Activated naive CD8-positive, alpha-beta T cell treated with anti-CD3 and anti-CD28 coated beads, Interleukin-2, amount 50 U/mL, for 24 hours (primary cell): ENCODE measurements around the gene ZC3H12A.

ENCODE experiments used
- ATAC-seq: fragments of 150-1000 bp; cut with Tn5 transposase; one replicate; pipeline ENCODE4 v1.10.0; 2021
- DNase-seq: peaks from one replicate; pipeline ENCODE4 v3.0.0; 2021
- H3K27ac Mint-ChIP-seq: one replicate; pipeline ENCODE4 v1.8.0; 2021; ENCODE audit warnings: mild to moderate bottlenecking, mixed read lengths
- H3K27me3 Mint-ChIP-seq: one replicate; pipeline ENCODE4 v1.8.0; 2021; ENCODE audit warnings: mixed read lengths
- H3K36me3 Mint-ChIP-seq: one replicate; pipeline ENCODE4 v1.8.0; 2021; ENCODE audit warnings: low read depth, mixed read lengths
- H3K4me1 Mint-ChIP-seq: one replicate; pipeline ENCODE4 v1.8.0; 2021; ENCODE audit warnings: mixed read lengths
- H3K4me3 Mint-ChIP-seq: one replicate; pipeline ENCODE4 v1.8.0; 2021; ENCODE audit warnings: mild to moderate bottlenecking, moderate library complexity, mixed read lengths
- H3K9me3 Mint-ChIP-seq: one replicate; pipeline ENCODE4 v1.8.0; 2021; ENCODE audit warnings: mixed read lengths

ZC3H12A gene

GRCh38 chr1:37479255-37480124, 5.1 kb downstream of the ZC3H12A start:
- Mint-ChIP-seq H3K36me3 (peaks cover 76% of the 10 kb centered on the region), H3K4me3 (peak overlapping the region; percentile 98), H3K27ac (peak overlapping the region; percentile 98), H3K9me3 (no peaks in the 10 kb centered on the region), H3K4me1 (peaks cover 41% of the 10 kb centered on the region), H3K27me3 (no peaks in the 10 kb centered on the region)
- peak; percentile 91 for DNase-seq
- peak; percentile 35 for ATAC-seq

DNA sequence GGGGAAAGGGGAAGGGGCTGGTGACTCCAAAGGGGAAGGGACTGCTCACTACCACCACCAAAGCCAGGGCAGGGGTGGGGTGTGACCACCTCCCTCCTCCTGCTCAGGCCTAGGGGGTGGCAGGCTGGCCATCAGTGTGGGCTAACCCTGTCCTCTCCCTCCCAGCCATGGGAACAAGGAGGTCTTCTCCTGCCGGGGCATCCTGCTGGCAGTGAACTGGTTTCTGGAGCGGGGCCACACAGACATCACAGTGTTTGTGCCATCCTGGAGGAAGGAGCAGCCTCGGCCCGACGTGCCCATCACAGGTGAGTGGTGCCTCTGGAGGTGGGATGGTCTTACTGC, 5.7 kb downstream of the ZC3H12A start:
- peaks cover 40% of the 10 kb centered on the region for H3K4me1 Mint-ChIP-seq
- ATAC-seq: no peak
- peak overlapping the region; percentile 98 for H3K27ac Mint-ChIP-seq
- DNase-seq: no peak
- peak overlapping the region; percentile 98 for H3K4me3 Mint-ChIP-seq
- no peaks in the 10 kb centered on the region for H3K27me3 Mint-ChIP-seq
- H3K36me3 Mint-ChIP-seq: peaks cover 74% of the 10 kb centered on the region
- no peaks in the 10 kb centered on the region for H3K9me3 Mint-ChIP-seq

- Mint-ChIP-seq H3K36me3 (peaks cover 67% of the 10 kb centered on the region), H3K4me1 (peaks cover 38% of the 10 kb centered on the region), H3K27me3 (no peaks in the 10 kb centered on the region), H3K9me3 (no peaks in the 10 kb centered on the region), H3K4me3 (peak overlapping the region; percentile 98), H3K27ac (peak overlapping the region; percentile 98)
- DNase-seq: no peak
- no peak for ATAC-seq
Observed at GRCh38 chr1:37480581-37481288, 6.4 kb downstream of the ZC3H12A start.

GRCh38 chr1:37481289-37482003, 7.1 kb downstream of the ZC3H12A start:
- peaks cover 61% of the 10 kb centered on the region for H3K36me3 Mint-ChIP-seq
- H3K4me1 Mint-ChIP-seq: peaks cover 40% of the 10 kb centered on the region
- DNase-seq (no peak), ATAC-seq (no peak)
- no peaks in the 10 kb centered on the region for H3K9me3 Mint-ChIP-seq
- H3K27me3 Mint-ChIP-seq: no peaks in the 10 kb centered on the region
- peak overlapping the region; percentile 98 for H3K27ac Mint-ChIP-seq
- H3K4me3 Mint-ChIP-seq: peak overlapping the region; percentile 98

DNA sequence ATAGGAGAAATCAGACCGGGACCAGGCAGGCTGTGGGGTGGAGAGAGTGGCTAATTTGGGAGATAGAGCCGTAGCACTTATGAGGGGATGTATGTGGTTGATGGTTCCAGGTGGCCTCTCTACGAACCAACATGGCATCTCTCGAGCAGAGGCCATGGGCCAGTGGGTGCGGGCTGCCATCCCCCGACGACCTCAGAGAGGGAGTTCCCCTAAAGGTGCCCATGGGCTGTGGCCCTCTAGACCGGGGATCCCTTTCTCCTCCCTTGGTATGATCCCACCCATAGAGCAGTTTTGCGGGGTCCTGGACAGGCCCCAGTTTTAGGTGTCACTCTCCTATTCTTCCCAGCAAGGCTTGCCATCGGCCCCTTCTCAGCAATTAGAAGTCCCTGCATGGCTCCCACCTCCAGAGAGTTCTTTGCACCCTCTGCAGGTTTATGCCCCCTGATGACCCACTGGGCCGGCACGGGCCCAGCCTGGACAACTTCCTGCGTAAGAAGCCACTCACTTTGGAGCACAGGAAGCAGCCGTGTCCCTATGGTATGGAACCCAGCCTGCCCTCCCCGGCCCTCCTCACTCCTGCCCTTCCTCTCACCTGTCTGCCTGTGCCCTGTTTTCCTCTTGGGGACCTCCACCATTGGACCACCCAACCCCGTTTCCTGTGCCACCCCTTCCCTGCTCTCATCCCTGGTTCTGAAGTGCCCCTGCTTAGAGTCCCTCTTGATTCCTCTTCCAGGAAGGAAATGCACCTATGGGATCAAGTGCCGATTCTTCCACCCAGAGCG, 7.8 kb downstream of the ZC3H12A start:
- Mint-ChIP-seq H3K36me3 (peaks cover 54% of the 10 kb centered on the region), H3K4me3 (peak overlapping the region; percentile 98), H3K27ac (peak overlapping the region; percentile 98), H3K4me1 (peaks cover 47% of the 10 kb centered on the region), H3K27me3 (no peaks in the 10 kb centered on the region), H3K9me3 (no peaks in the 10 kb centered on the region)
- ATAC-seq (no peak), DNase-seq (no peak)

- Mint-ChIP-seq H3K27ac (peak overlapping the region; percentile 98), H3K9me3 (no peaks in the 10 kb centered on the region), H3K4me3 (peak overlapping the region; percentile 40), H3K4me1 (peaks cover 48% of the 10 kb centered on the region), H3K27me3 (no peaks in the 10 kb centered on the region), H3K36me3 (peaks cover 47% of the 10 kb centered on the region)
- DNase-seq (no peak), ATAC-seq (no peak)
Observed at GRCh38 chr1:37482796-37483744, 8.7 kb downstream of the ZC3H12A start.

DNA sequence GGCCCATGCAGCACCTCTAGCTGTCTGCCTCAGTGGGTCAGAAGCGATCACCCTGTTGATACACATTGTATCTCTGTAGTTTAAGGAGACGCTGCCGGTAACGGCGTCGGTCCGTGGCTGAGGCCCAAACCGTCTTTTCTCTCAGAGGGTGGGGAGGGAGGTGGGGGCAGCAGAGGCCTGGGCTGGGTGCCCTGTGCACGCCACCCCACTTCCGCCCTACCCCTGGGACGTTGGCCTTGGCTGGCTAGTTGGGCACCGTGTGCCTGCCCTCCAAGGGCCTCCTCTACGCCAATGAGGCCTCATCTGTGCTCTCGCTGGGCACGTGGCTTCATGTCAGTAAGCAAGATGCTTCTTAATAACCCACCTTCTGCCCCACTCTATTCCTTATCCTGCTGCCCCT, 9.4 kb downstream of the ZC3H12A start:
- Mint-ChIP-seq H3K4me1 (peaks cover 43% of the 10 kb centered on the region), H3K9me3 (no peaks in the 10 kb centered on the region), H3K4me3 (peak overlapping the region; percentile 0), H3K36me3 (peaks cover 41% of the 10 kb centered on the region), H3K27me3 (no peaks in the 10 kb centered on the region), H3K27ac (peak overlapping the region; percentile 36)
- DNase-seq: no peak
- ATAC-seq: no peak

DNA sequence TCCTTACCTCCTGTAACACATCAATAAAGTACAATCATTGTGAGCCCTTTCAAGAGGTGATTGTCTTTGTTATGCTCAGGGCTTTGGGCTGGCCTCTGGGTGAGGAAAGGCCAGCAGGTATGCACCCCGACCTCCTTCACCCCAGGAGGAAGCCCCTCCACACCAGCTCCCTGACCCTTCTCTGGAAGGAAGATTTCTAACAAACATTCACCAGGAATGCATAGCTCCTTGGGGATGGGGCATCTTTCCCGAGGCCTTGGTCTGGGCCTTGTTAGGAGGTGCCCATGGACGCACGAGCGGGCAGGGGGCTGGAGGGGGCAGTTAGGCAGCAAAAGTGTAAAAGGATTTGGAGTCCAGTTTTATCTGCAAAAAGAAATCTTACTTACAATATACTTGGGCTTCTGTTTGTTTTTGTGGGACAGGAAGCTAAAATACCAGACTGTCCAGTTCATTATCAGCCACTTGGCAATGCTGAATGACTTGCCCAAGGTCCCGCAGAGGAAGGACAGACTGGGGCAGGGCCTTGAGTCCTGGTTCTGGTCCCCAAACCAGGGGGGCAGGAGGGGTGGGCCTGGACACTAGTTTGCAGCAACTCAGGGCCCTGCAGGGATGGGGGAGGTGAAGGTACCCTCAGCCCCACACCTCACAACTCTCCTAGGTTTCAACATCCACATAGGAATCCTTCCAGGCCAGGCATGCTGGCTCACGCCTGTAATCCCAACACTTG, 10.1 kb downstream of the ZC3H12A start:
- Mint-ChIP-seq H3K4me1 (peaks cover 43% of the 10 kb centered on the region), H3K36me3 (peaks cover 34% of the 10 kb centered on the region), H3K9me3 (no peaks in the 10 kb centered on the region), H3K4me3 (peak overlapping the region; percentile 0), H3K27ac (peak overlapping the region; percentile 36), H3K27me3 (no peaks in the 10 kb centered on the region)
- ATAC-seq (no peak), DNase-seq (no peak)

GRCh38 chr1:37485902-37486679, 11.7 kb downstream of the ZC3H12A start:
- peaks cover 22% of the 10 kb centered on the region for H3K36me3 Mint-ChIP-seq
- H3K27me3 Mint-ChIP-seq: no peaks in the 10 kb centered on the region
- DNase-seq (no peak), ATAC-seq (no peak)
- H3K4me1 Mint-ChIP-seq: peaks cover 30% of the 10 kb centered on the region
- H3K9me3 Mint-ChIP-seq: no peaks in the 10 kb centered on the region
- H3K4me3 Mint-ChIP-seq: no peak overlapping the region
- H3K27ac Mint-ChIP-seq: no peak overlapping the region

DNA sequence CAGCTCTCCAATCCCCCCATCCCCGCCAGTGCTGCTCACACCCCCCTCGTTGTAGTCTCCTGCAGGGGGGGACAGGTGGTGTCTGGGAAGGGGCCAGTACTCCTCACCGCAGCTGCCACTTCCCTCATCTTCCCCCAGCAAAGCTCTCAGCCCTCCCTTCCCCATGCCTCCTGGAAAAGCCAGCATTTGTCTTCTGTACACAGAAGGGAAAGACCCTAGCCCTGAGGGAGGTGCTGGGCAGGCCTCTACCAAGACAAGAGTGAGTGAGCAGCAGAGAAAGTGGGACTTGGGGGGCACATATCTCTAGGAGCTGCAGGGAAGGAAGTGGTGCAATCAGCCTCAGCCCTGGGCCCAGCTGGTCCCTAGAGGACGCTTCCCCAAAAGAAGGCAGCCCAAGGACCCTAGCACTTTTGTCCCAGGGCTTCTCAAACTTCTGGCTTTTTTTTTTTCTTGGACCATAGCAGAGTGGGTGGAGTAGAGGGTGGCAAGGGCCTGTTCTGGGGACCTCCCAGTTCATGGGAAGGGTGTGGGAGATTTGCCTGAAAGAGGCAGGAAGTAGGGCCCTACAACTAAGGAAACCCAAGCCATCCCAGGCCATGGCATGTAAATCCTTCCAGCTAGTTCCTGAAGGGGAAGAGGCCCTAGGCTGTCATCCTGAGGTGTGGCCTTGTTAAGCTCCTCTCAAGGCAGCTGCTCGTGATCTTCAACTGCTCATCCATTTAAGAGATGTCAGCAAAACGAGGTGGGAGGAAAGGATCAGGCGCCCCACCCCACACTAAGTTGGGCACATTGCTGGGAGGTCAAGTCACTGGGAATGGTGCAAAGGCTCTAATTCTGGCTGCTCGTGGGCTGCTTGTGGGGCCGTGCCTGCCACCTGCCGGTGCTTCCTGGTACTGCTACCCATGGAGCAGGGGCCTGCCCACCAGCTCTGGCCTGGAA, 12.6 kb downstream of the ZC3H12A start:
- ATAC-seq: peak; percentile 37
- H3K4me3 Mint-ChIP-seq: no peak overlapping the region
- no peaks in the 10 kb centered on the region for H3K9me3 Mint-ChIP-seq
- peaks cover 13% of the 10 kb centered on the region for H3K36me3 Mint-ChIP-seq
- no peaks in the 10 kb centered on the region for H3K27me3 Mint-ChIP-seq
- H3K27ac Mint-ChIP-seq: peak overlapping the region; percentile 38
- peaks cover 22% of the 10 kb centered on the region for H3K4me1 Mint-ChIP-seq
- DNase-seq: peak; percentile 88

GRCh38 chr1:37487619-37487984, 13.2 kb downstream of the ZC3H12A start:
- Mint-ChIP-seq H3K4me1 (peaks cover 15% of the 10 kb centered on the region), H3K4me3 (no peak overlapping the region), H3K27me3 (no peaks in the 10 kb centered on the region), H3K27ac (peak overlapping the region; percentile 38), H3K9me3 (no peaks in the 10 kb centered on the region), H3K36me3 (peaks cover 10% of the 10 kb centered on the region)
- ATAC-seq: no peak
- no peak for DNase-seq
